Astrocyte of the spinal cord (primary cell): Measurements from ENCODE around the gene DSCAM.

ENCODE experiments used
- DNase-seq: peaks from one replicate; pipeline ENCODE4 v3.0.0; 2011; ENCODE audit warnings: low read depth, low spot score
- H3K4me3 ChIP-seq: 2 replicates; pipeline ENCODE4 v1.5.1; 2011; ENCODE audit warnings: low read depth, mild to moderate bottlenecking, low read length, moderate library complexity
- in situ Hi-C: cut with HindIII; loops from 2 replicates; pipeline ENCODE4 v1.10.0; 2017; ENCODE audit warnings: low sequenced_read_pairs
- TF ChIP-seq, protein P1 (sequence below): IDR thresholded peaks from 2 replicates; pipeline ENCODE4 v1.5.1; 2012; ENCODE audit warnings: low read depth, mild to moderate bottlenecking, low read length, inconsistent platforms

The DSCAM gene

DNA sequence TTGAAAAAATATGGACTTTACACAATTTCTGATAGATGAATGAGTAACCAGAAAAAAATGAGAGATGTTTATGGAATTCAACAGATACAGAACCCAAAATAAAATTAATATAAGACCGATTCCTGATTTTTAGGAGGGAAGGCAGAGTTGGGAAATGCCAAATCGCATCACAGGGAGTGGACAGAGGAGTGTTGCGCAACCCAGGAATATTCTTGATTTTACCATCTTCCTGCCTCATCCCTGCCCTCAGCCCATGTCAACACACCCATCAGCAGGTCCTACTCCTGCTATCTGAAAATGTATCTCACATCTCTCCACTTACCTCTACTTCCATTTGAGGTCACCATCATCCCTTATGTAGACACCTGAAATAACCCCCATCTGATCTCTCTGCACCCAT lies 221.0 kb downstream of the DSCAM start:
- H3K4me3 ChIP-seq: no peak overlapping the region
- in situ Hi-C loops: no loop called here
- TF ChIP-seq, protein P1, sequence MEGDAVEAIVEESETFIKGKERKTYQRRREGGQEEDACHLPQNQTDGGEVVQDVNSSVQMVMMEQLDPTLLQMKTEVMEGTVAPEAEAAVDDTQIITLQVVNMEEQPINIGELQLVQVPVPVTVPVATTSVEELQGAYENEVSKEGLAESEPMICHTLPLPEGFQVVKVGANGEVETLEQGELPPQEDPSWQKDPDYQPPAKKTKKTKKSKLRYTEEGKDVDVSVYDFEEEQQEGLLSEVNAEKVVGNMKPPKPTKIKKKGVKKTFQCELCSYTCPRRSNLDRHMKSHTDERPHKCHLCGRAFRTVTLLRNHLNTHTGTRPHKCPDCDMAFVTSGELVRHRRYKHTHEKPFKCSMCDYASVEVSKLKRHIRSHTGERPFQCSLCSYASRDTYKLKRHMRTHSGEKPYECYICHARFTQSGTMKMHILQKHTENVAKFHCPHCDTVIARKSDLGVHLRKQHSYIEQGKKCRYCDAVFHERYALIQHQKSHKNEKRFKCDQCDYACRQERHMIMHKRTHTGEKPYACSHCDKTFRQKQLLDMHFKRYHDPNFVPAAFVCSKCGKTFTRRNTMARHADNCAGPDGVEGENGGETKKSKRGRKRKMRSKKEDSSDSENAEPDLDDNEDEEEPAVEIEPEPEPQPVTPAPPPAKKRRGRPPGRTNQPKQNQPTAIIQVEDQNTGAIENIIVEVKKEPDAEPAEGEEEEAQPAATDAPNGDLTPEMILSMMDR: no peak
- no peak for DNase-seq

DNA sequence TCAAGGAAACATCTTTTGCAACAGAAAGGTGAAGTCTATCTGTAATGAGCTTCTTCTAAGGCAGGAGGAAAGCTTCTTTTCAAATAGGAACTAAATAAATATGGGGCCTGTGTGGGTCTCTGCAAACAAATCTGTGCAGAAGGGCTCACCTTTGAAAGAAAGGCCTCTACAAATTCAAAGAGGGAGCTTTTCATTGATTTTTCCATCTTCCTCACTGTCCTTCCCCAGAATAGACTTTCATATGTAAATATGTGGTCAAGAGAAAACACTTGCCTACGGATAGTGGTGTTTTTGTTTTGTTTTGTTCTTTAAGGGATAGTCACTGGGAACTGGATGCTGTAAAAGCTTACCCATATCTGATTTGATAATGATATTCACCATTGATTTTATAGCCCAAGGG lies 223.4 kb downstream of the DSCAM start:
- DNase-seq: no peak
- TF ChIP-seq, protein P1: no peak
- in situ Hi-C loops: no loop called here
- H3K4me3 ChIP-seq: no peak overlapping the region

DNA sequence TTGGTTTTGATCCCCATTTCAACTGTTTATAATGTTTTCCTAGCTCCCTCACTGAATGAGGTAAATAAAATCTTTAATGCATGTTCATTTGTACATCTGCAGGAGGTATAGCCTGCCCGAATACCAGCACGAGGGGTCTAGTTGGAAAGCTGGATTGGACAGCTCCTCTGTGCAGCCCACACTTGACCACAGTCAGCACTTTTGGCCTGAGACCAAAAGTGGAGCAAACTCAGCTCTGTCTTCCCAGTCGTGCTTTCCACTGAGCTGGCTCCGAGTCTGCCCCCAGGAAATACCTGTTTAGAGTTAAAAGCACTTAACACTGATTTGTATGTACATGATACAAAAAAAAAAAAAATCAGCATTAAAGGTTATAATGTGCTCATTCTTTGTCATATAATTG lies 224.4 kb downstream of the DSCAM start:
- TF ChIP-seq, protein P1: no peak
- in situ Hi-C loops: no loop called here
- DNase-seq: no peak
- no peak overlapping the region for H3K4me3 ChIP-seq

DNA sequence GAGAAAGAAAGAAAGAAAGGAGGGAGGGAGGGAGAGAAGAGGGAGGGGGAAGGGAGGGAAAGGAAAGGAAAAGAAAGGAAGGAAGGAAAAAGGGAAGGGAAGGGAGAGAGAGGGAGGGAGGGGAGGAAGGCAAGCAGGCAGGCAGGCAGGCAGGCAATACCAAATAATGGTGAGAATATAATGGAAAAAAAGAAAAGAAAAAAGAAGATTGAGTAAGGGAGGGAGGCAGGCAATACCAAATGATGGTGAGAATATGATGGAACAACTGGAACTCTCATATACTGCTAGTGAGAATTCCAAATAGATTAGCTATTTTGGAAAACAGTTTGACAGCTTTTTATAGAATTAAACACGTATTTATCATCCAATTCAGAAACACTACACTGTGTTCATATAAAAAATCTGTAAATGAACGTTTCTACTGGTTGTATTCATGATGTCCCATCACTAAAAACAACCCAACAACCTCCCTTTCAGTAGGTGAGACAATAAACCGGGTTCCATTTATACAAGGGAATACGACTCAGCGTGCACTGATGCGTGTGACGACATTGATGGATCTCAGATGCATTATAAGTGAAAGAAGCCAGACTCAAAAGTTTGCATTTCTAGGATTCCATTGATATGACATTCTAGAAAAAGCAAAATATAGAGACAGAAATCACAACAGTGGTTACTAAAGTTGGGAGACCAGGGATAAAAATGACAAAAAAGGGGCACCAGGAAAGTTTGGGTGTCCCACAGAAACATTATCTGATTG lies 226.4 kb downstream of the DSCAM start:
- TF ChIP-seq, protein P1: no peak
- DNase-seq: no peak
- no peak overlapping the region for H3K4me3 ChIP-seq
- in situ Hi-C loops: no loop called here

DNA sequence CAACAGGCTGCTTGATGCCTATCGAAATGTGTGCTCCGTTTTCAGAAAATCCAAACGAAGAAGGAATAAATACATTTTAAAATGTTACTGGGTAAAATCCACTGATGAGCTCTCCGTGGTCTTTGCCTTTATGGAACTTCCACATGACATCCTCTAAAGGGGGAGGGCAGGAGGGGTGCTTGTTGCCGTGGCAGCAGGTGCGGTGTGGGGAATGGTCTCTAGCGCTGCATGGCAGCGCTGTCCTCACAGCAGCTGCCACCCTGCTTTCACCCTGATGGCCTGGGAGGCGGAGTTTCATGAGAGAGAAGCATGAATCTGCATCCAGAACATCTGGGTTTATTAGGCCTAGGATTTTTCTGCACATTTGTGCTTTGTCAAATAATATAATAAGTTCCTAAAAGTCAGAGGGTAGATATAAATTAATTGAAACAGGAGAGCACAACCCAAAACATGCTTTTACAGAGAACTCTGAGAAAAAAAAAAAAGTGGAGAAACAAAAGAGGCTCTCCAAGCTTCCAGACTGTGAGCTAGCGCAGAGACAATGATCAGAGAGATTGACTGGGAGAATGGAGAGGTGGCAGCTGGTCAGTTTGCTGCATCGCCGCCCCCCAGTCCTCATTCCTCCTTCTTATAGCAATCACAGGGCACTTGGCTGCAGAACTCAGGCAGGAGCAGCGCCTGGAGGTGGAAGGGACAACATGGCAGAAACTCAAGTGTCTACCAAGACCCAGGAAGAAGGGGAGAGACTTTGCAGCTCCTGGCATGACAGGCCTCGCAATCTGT lies 228.6 kb downstream of the DSCAM start:
- H3K4me3 ChIP-seq: no peak overlapping the region
- in situ Hi-C loops: no loop called here
- no peak for DNase-seq
- TF ChIP-seq, protein P1: no peak

DNA sequence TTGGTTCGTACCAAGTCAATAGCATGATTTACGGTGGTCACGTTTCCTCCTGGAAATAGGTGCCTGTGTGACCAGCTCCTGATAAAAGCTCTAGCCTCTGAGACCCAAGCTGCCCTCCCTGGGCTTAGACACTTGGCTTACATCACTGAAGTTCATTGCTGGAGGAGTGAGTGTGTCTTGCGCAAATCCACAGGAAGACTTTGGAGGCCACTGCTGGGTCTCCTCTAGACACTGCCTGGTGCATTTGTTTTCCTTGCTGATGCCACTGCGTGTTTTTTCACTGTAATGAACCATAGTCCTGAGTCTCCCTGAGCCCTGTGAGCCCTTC lies 230.6 kb downstream of the DSCAM start:
- TF ChIP-seq, protein P1: no peak
- in situ Hi-C loops: no loop called here
- DNase-seq: no peak
- H3K4me3 ChIP-seq: no peak overlapping the region
